Measurements from ENCODE around the gene OTULIN.
A peak's percentile ranks its signal among the peaks of the same experiment; 100 is the strongest.

Gene OTULIN

DNA sequence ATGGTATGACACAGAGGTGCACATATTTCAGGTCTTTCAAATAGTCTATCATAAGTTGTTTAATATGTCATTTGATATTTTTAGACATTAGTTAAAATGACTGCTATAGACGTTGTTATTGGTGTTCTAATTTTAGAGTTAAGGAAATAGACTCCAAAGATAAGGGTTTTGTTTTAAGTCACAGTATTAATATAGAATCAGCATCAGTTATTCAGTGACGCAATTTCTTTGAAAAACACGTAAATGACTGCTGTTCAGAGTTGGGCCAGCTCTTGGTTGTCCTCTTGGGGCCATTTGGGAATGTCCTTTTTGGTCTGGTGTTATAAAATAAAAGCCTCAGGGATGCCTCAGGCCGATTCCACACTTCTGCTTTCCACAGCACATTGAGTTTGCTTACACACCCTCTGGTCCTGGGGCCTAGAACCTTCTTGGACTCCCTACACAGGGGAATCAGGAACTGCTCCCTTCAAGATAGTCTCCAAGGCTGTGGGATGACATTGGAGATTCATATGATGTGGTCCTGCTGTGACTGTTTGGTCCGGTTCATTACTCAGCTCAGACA is 14.3 kb downstream of the OTULIN start:
- no peak for DNase-seq (ENCODE audit: extremely low read depth, low read depth)
- TF ChIP-seq, protein P1, sequence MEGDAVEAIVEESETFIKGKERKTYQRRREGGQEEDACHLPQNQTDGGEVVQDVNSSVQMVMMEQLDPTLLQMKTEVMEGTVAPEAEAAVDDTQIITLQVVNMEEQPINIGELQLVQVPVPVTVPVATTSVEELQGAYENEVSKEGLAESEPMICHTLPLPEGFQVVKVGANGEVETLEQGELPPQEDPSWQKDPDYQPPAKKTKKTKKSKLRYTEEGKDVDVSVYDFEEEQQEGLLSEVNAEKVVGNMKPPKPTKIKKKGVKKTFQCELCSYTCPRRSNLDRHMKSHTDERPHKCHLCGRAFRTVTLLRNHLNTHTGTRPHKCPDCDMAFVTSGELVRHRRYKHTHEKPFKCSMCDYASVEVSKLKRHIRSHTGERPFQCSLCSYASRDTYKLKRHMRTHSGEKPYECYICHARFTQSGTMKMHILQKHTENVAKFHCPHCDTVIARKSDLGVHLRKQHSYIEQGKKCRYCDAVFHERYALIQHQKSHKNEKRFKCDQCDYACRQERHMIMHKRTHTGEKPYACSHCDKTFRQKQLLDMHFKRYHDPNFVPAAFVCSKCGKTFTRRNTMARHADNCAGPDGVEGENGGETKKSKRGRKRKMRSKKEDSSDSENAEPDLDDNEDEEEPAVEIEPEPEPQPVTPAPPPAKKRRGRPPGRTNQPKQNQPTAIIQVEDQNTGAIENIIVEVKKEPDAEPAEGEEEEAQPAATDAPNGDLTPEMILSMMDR (IDR thresholded peaks at IDR 0.05; ENCODE audit: low read depth, low read length, missing control alignments): no peak
- H3K4me3 ChIP-seq (replicated peaks; ENCODE audit: low read depth, low read length): no peak overlapping the region

DNA sequence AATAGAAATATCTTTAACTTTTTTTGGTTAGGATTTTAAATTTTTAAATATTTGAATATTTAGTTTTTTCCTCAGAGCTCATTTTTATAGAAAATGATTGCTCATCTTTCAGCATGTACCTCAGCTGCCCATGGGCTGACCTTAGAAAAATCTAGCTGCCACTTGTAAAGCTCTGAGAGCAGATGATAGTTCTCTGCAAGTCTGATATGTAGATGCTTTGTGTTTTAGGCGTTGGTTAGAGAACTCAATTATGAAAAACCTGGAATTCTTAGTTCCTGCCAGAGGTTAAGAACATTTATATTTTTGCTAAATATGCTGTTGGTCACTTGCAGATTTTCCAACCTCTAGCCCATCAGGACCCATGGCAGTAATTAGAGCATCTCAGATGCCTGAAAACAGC is 15.1 kb downstream of the OTULIN start:
- TF ChIP-seq, protein P1 (IDR thresholded peaks at IDR 0.05; ENCODE audit: low read depth, low read length, missing control alignments): no peak
- DNase-seq (ENCODE audit: extremely low read depth, low read depth): no peak
- H3K4me3 ChIP-seq (replicated peaks; ENCODE audit: low read depth, low read length): no peak overlapping the region

DNA sequence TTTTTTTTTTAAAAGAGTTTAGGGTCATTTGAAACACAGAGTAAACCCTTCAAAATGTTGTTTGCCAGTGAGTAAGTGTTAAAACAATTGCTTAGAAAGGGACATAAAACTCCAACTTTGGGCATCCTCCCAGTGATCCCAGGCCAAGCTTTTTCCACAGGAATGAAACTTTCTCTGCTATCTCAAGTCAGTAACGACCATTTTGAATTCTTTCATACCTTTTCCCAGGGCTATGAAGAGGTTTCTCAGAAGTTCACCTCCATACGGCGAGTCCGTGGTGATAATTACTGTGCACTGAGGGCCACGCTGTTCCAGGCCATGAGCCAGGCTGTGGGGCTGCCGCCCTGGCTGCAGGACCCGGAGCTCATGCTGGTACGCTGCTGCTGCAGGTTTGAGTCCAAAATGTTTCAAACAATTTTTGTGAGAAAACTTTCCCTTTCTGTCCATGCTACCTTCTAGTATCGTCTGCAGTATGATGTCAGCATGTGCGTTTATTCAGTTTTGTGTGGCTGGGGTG is 16.8 kb downstream of the OTULIN start:
- no peak overlapping the region for H3K4me3 ChIP-seq (replicated peaks; ENCODE audit: low read depth, low read length)
- DNase-seq (ENCODE audit: extremely low read depth, low read depth): no peak
- TF ChIP-seq, protein P1 (IDR thresholded peaks at IDR 0.05; ENCODE audit: low read depth, low read length, missing control alignments): no peak

DNA sequence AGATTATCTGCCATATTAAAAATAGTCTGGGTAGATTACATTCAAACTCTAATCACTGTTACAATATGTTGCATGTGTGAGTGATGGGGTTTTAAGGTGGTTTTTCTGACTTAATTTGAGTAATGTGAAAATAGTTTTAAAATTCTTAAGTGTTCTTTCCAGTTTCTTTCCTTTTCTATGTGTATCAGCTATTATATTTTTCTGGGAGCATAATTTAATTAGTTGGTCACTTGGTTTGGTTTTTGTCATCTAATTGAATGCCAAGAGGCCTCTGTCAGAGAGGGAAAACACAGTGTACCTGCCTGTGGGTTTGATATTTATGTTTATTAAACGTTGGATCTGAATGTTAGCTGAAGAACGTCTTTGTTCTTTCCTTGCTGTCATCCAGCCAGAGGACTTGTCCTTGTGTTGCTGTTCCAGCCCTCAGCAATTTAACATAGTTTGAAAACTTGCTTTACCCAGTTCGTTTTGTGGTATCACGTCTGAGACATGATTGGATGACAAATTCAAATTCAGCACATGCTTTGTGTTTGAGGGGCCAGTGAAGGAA is 19.5 kb downstream of the OTULIN start:
- TF ChIP-seq, protein P1 (IDR thresholded peaks at IDR 0.05; ENCODE audit: low read depth, low read length, missing control alignments): no peak
- no peak for DNase-seq (ENCODE audit: extremely low read depth, low read depth)
- no peak overlapping the region for H3K4me3 ChIP-seq (replicated peaks; ENCODE audit: low read depth, low read length)

DNA sequence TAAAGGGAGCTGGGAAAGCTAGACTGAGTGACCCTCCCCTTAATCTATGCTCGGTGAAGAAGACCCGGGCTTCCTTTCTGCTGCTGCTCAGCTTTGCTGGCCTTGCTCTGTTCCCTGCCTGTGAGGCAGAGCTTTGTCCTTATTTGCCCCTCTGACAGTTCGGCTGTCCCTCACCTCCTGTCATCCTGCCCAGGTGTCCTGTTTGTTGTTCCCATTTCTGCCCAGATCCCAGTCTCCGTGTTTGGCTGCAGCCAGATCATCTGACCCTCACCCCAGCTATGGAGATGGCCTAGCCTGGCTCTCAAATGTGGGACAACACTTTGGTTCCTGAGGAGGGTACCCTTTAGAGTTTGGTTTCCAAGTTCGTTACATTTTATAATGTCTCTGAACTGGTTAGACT is 20.2 kb downstream of the OTULIN start:
- no peak for DNase-seq (ENCODE audit: extremely low read depth, low read depth)
- no peak overlapping the region for H3K4me3 ChIP-seq (replicated peaks; ENCODE audit: low read depth, low read length)
- TF ChIP-seq, protein P1 (IDR thresholded peaks at IDR 0.05; ENCODE audit: low read depth, low read length, missing control alignments): no peak

DNA sequence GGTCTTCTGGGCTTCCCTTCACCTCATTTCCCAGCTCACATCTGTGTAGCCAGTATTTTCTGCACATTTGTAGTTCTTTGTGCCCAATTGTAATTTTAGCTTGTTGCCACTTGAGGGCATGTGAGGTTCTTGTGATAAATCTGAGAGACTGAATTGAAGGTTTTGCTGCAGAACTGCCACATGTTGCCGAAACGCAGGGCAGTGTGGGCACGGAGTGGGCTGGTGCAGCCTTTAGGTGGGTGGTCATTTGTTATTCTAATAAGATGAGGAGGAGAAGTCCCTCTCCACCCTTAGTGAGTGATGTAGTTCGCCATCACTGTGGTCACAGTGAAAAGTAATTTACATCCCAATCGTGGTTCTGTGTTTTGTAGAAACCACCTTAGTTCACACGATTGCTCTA is 21.2 kb downstream of the OTULIN start:
- peak; percentile 56 for DNase-seq (ENCODE audit: extremely low read depth, low read depth)
- TF ChIP-seq, protein P1 (IDR thresholded peaks at IDR 0.05; ENCODE audit: low read depth, low read length, missing control alignments): peak; percentile 65
- no peak overlapping the region for H3K4me3 ChIP-seq (replicated peaks; ENCODE audit: low read depth, low read length)

All from HFF-Myc (cell line).